H1 (cell line): ENCODE measurements around the gene BOLA1. TPM values are rescaled to one million over a fixed set of nuclear protein-coding genes. Genes with fewer than 3 reads are reported as not detected.

Source experiments
- polyA plus RNA-seq, 7 experiments: library from polyadenylated mRNA; depleted of rRNA in 3 of 7; stranded (reverse) in 5 of 7; unstranded in 2 of 7; fragments of >200 nt in 5 of 7; fragments of 200-250 nt in 2 of 7; gene quantifications; 1 replicate in 5 of 7; 2 replicates in 1 of 7; 4 replicates in 1 of 7; pipeline versions ENCODE4 v1.2.1 to v1.2.3, GENCODE V29; 2011 to 2013; ENCODE audit warnings: missing spikeins in 2 of 7, mixed read lengths in 2 of 7
- total RNA-seq: library from RNA; stranded (reverse); fragmentation: NEBNext Ultra II Directional; extraction: Animal tissue kit (Norgen Biotek cat#: 25700); gene quantifications from 2 replicates; pipeline ENCODE4 v1.2.1, GENCODE V29; 2021

Gene BOLA1
- total and polyA plus RNA-seq, 2 of the 8 experiments (the other 6 are each of a cell fraction or from before 2014, with no cell fraction given) = 8.1 to 15.4 TPM

Other genes starting within 250 kb of the BOLA1 start
- gene FCGR1A, start 116.9 kb upstream of the BOLA1 start, total RNA-seq = not detected in 2 replicates
- not detected in 2 replicates for gene FCGR1A, start 116.9 kb upstream of the BOLA1 start, polyA plus RNA-seq (2011; rRNA removed)
- gene SV2A, start 18.3 kb downstream of the BOLA1 start, total RNA-seq = 51.8 and 52.9 TPM in 2 replicates
- gene SV2A, start 18.3 kb downstream of the BOLA1 start, polyA plus RNA-seq (2011; rRNA removed) = 41.8 and 49.0 TPM in 2 replicates
- 119 and 122 TPM in 2 replicates for gene SF3B4, start 28.2 kb downstream of the BOLA1 start, total RNA-seq
- gene SF3B4, start 28.2 kb downstream of the BOLA1 start, polyA plus RNA-seq (2011; rRNA removed) = 81.1 and 114 TPM in 2 replicates
- gene MTMR11, start 37.3 kb downstream of the BOLA1 start, total RNA-seq = 3.5 and 4.8 TPM in 2 replicates
- gene MTMR11, start 37.3 kb downstream of the BOLA1 start, polyA plus RNA-seq (2011; rRNA removed) = 3.3 and 3.7 TPM in 2 replicates
- gene OTUD7B, start 111.2 kb downstream of the BOLA1 start, total RNA-seq = 21.5 and 22.0 TPM in 2 replicates
- 4.2 and 4.4 TPM in 2 replicates for gene OTUD7B, start 111.2 kb downstream of the BOLA1 start, polyA plus RNA-seq (2011; rRNA removed)
- 27.6 and 29.9 TPM in 2 replicates for gene VPS45, start 168.2 kb downstream of the BOLA1 start, total RNA-seq
- gene VPS45, start 168.2 kb downstream of the BOLA1 start, polyA plus RNA-seq (2011; rRNA removed) = 12.7 and 19.1 TPM in 2 replicates